Measurements from ENCODE around the gene DYNC1I1. TPM values are rescaled to one million over a fixed set of nuclear protein-coding genes. Genes with fewer than 3 reads are reported as not detected.

The DYNC1I1 gene
- total and polyA plus RNA-seq, 2 of the 4 experiments (the other 2 are of a cell fraction) = under 0.01 to 0.15 TPM

DNA sequence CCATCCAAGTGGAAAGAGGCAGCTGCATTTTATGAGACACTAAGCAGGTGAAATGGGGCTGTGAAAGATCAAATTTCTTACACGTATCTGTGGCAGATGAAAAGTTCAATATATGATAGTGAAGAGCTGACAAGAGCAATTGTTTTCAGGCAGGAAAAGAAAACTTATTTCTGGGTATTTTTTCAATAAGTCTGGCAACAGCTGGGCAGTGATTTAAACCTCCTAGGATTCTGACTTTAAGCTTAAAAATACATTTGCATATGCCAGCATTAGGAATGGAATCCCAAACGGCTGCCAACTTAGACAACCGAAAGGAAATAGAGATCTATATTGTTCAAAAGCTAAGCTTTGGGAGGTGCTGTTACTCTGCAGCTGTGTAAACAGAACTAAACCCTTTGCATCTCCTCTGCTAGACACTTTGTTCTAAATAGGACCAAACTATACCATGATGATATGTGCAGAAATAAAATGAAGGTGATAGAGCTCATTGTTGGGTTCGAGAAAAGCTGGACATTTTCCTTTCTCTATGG, 26.1 kb downstream of the DYNC1I1 start:
- POLR2A ChIA-PET (ENCODE audit: unreplicated experiment) = no interaction called here

More for the DNA sequence above, 26.1 kb downstream of the DYNC1I1 start:
- no CpG with 5 or more reads among the region's 4 CpGs for WGBS, 2 experiments (ENCODE audit: extremely low coverage in 2 of 2, insufficient read length in 1 of 2)
- Histone ChIP-seq H2BK5ac (ENCODE audit: low read depth, low read length, poor library complexity, severe bottlenecking) (no peak overlapping the region), H3K4ac (ENCODE audit: low read depth, low read length) (no peak overlapping the region), H3K18ac (ENCODE audit: low read depth, low read length) (no peak overlapping the region), H2AFZ (replicated peaks; ENCODE audit: low read length, poor library complexity) (no peak overlapping the region), H4K8ac (ENCODE audit: low read depth in 2 of 2, low read length in 2 of 2) (no peak overlapping the region), H2BK20ac (ENCODE audit: low read depth, low read length) (no peak overlapping the region), H3K36me3 (ENCODE audit: control insufficient read depth, insufficient read depth, low read length) (no peaks in the 10 kb centered on the region), H4K5ac (ENCODE audit: low read depth, low read length) (no peak overlapping the region), H3K79me1 (ENCODE audit: low read depth in 1 of 2, low read length in 2 of 2) (no peaks in the 10 kb centered on the region), H3K27me3 (ENCODE audit: control insufficient read depth, insufficient read depth, low read length) (no peaks in the 10 kb centered on the region), H2BK120ac (ENCODE audit: low read depth, low read length) (no peak overlapping the region), H3K4me2 (ENCODE audit: low read depth, low read length) (no peak overlapping the region), H3K23ac (ENCODE audit: low read depth, low read length) (no peak overlapping the region), H3K9me1 (ENCODE audit: insufficient read depth, low read length) (no peaks in the 10 kb centered on the region), H3K9ac (ENCODE audit: low read depth, low read length) (no peak overlapping the region), H4K91ac (ENCODE audit: insufficient read depth, low read depth, low read length) (no peak overlapping the region), H2AK9ac (replicated peaks; ENCODE audit: low read depth, low read length, poor library complexity) (no peak overlapping the region), H3K14ac (replicated peaks; ENCODE audit: low read depth, low read length) (no peak overlapping the region), H4K20me1 (ENCODE audit: insufficient read depth, low read length) (no peaks in the 10 kb centered on the region), H3K4me3 (ENCODE audit: insufficient read depth, low read depth, low read length) (no peak overlapping the region), H3K56ac (ENCODE audit: extremely low read depth, insufficient read depth, low read length) (no peak overlapping the region), H2AK5ac (ENCODE audit: low read depth, low read length) (no peak overlapping the region), H3K4me1 (ENCODE audit: control insufficient read depth, insufficient read depth, low read length) (no peaks in the 10 kb centered on the region), H3K9me3 (ENCODE audit: control insufficient read depth, insufficient read depth, low read length) (no peaks in the 10 kb centered on the region), H3K27ac (ENCODE audit: insufficient read depth, low read length) (no peak overlapping the region), H2BK15ac (ENCODE audit: low read depth, low read length) (no peak overlapping the region)
- CTCF ChIA-PET = no interaction called here
- in situ Hi-C loops (cut with MboI; ENCODE audit: low sequenced_read_pairs) (no loop called here), dilution Hi-C loops (cut with HindIII; ENCODE audit: low sequenced_read_pairs, unreplicated experiment) (no loop called here), intact Hi-C loops (cut with micrococcal nuclease) (no loop called here)
- TF ChIP-seq RAD21 (IDR thresholded peaks at IDR 0.05; ENCODE audit: low read length) = no peak
- no peak for TF ChIP-seq RCOR1 (IDR thresholded peaks at IDR 0.05; ENCODE audit: insufficient replicate concordance, low read length)
- TF ChIP-seq, protein P1, sequence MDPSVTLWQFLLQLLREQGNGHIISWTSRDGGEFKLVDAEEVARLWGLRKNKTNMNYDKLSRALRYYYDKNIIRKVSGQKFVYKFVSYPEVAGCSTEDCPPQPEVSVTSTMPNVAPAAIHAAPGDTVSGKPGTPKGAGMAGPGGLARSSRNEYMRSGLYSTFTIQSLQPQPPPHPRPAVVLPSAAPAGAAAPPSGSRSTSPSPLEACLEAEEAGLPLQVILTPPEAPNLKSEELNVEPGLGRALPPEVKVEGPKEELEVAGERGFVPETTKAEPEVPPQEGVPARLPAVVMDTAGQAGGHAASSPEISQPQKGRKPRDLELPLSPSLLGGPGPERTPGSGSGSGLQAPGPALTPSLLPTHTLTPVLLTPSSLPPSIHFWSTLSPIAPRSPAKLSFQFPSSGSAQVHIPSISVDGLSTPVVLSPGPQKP (IDR thresholded peaks at IDR 0.05; ENCODE audit: borderline replicate concordance, low read depth, low read length) = no peak
- TF ChIP-seq NFE2L2 (IDR thresholded peaks at IDR 0.05; ENCODE audit: low read depth, low read length) = no peak
- no TSS peak for BruUV-seq (replicated peaks)
- DNase-seq (no peak), ATAC-seq (ENCODE audit: low read depth) (no peak)
